Left ventricle myocardium inferior (tissue), 1 donor: ENCODE data around the gene PRDX2. TPM values are rescaled to one million over a fixed set of nuclear protein-coding genes. Genes with fewer than 3 reads are reported as not detected.

Source experiments
- DNase-seq: peaks from one replicate; pipeline ENCODE4 v3.0.0-alpha.2; 2020
- H3K27ac ChIP-seq: fragments of 200-600 bp; replicated peaks from 2 replicates; pipeline ENCODE4 v1.8.0; 2021
- H3K27me3 ChIP-seq: fragments of 200-600 bp; 2 replicates; pipeline ENCODE4 v1.8.0; 2021; ENCODE audit warnings: low read depth
- H3K36me3 ChIP-seq: fragments of 200-600 bp; 2 replicates; pipeline ENCODE4 v1.8.0; 2021
- H3K4me1 ChIP-seq: fragments of 200-600 bp; 2 replicates; pipeline ENCODE4 v1.8.0; 2021
- H3K4me3 ChIP-seq: fragments of 200-600 bp; 2 replicates; pipeline ENCODE4 v1.8.0; 2021; ENCODE audit warnings: mild to moderate bottlenecking, moderate library complexity
- H3K9me3 ChIP-seq: fragments of 200-600 bp; replicated peaks from 2 replicates; pipeline ENCODE4 v1.8.0; 2021
- CTCF ChIP-seq: fragments of 200-600 bp; IDR thresholded peaks from 2 replicates; pipeline ENCODE4 v1.8.0; 2021; ENCODE audit warnings: antibody characterized with exemption, mild to moderate bottlenecking, borderline replicate concordance
- intact Hi-C: fragments of 100-400 bp; cut with micrococcal nuclease; formaldehyde crosslinking; loops from one replicate; pipeline ENCODE4 v1.11.0; 2022
- total RNA-seq: library from RNA; stranded (reverse); fragmentation: NEBNext Ultra II Directional; extraction: Animal tissue kit (Norgen Biotek cat#: 25700); gene quantifications from one replicate; pipeline ENCODE4 v1.2.1, GENCODE V29; 2021
- donor health status: DM: no; HTN: yes; CAD: no; lungs with severe emphysema.

The PRDX2 gene
- total RNA-seq, 1 donor from 2014 or later = 700 TPM

DNA sequence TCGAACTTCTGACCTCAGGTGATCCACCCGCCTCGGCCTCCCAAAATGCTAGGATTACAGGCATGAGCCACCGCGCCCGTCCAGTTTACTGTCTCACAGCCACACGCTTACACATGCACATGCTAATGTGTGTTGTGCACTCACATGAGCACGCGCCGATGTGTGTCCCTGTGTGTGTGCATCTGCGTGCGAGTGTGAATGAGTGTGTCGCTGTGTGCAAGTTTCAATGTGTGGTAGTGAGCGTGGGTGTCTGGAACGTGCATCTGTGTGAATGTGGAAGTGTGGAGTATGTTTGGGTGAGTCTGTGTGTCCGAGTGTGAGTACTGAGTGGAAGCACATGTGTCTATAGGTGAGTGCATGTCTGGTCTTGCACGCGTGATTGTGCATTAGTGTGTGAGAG is 40.9 kb upstream of the PRDX2 start:
- Histone ChIP-seq H3K9me3 (no peaks in the 10 kb centered on the region), H3K4me1 (peaks cover 30% of the 10 kb centered on the region), H3K4me3 (no peak overlapping the region), H3K36me3 (no peaks in the 10 kb centered on the region), H3K27ac (no peak overlapping the region), H3K27me3 (peaks cover 96% of the 10 kb centered on the region)
- intact Hi-C loops = loop anchor here (5.0 to 10.0 kb wide), 2 partner anchors 35 to 78 kb away; partner anchors contain the start of gene RNASEH2A
- no peak for DNase-seq
- TF ChIP-seq CTCF = no peak

DNA sequence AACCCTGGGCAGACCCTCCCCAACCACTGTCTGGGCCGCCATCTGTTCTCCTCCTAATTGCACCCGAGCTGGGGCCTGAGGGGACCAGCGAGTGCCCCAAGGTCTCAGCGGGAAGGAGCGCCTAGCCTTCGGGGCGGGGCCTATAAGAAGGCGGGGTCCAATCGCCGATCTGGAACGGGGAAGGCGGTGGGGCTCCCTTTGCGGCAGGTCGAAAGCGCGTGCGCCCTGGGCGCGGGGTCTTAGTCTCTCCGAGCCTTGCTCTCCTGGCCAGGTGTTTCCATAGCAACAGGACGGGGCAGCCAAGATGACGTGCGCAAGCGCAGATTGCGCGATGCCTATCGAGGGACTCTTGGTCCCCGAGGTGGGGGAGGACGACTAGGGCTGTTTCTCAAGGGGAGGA is 39.5 kb upstream of the PRDX2 start:
- DNase-seq = no peak
- Histone ChIP-seq H3K27ac (no peak overlapping the region), H3K4me1 (peaks cover 24% of the 10 kb centered on the region), H3K36me3 (no peaks in the 10 kb centered on the region), H3K9me3 (no peaks in the 10 kb centered on the region), H3K4me3 (peak overlapping the region; percentile 43), H3K27me3 (peaks cover 98% of the 10 kb centered on the region)
- TF ChIP-seq CTCF = no peak
- intact Hi-C loops = loop anchor here (5.0 to 10.0 kb wide), 2 partner anchors 34 to 76 kb away; partner anchors contain the start of gene RNASEH2A

GRCh38 chr19:12840091-12841079 is 38.8 kb upstream of the PRDX2 start:
- Histone ChIP-seq H3K27ac (no peak overlapping the region), H3K9me3 (no peaks in the 10 kb centered on the region), H3K36me3 (no peaks in the 10 kb centered on the region), H3K4me3 (peak overlapping the region; percentile 43), H3K4me1 (peaks cover 24% of the 10 kb centered on the region), H3K27me3 (peaks cover 98% of the 10 kb centered on the region)
- no peak for TF ChIP-seq CTCF
- intact Hi-C loops = loop anchor here (5.0 to 10.0 kb wide), 2 partner anchors 33 to 76 kb away; partner anchors contain the start of gene RNASEH2A
- DNase-seq = peak; percentile 25

DNA sequence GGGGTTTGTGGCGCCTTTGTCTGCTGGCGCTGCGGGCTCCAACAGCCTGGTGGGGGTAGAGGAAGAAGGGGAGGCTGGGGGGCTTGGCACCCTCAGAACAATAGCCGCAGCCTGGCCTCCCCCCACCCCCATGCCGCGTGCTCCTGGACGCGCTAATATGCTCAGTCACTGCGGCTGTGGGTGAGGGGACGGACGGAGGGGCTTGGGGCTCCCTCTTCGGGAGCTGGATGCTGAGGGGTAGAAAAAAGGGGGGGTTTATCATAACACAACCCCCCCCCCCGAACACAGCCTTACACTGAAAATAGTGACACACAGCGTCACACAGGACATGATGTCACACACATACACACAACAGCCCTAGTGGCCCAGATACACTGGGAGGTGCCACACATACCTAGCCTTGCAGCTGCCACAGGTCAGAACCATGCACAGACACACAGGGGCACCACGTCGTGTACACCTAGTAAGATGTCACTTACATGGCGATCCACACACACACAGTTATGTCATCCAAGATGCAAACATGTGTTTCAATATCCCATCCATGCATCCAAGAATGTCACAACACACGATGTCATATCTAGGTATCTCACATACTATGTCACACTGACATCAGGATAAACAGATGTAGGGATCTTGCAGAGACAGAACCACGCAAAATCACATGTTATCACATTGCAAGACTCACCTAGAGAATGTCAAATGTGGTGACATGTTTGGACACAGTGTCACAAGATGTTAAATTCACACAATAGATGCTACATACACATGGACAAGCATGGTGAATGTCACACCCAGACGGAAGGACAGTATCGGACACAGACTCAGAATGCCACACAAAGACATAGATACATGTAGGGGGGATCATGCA is 37.5 kb upstream of the PRDX2 start:
- peaks cover 26% of the 10 kb centered on the region for H3K4me1 ChIP-seq
- H3K27ac ChIP-seq = no peak overlapping the region
- no peak for TF ChIP-seq CTCF
- no peaks in the 10 kb centered on the region for H3K36me3 ChIP-seq
- no peaks in the 10 kb centered on the region for H3K9me3 ChIP-seq
- intact Hi-C loops = no loop called here
- DNase-seq = no peak
- H3K27me3 ChIP-seq = peaks cover 100% of the 10 kb centered on the region
- peak overlapping the region; percentile 54 for H3K4me3 ChIP-seq

GRCh38 chr19:12838182-12838885 is 36.7 kb upstream of the PRDX2 start, which contains the start of gene MAST1:
TSS of gene MAST1 (plus strand) at chr19:12838515. CDS start at chr19:12838573, 58 bp downstream.
- intact Hi-C loops = no loop called here
- TF ChIP-seq CTCF = peak; percentile 63
- Histone ChIP-seq H3K4me3 (peak within 1 kb of the TSS; percentile 54), H3K36me3 (no peaks in the 10 kb centered on the region), H3K9me3 (no peaks in the 10 kb centered on the region), H3K4me1 (peaks cover 33% of the 10 kb centered on the region), H3K27ac (no peak within 1 kb of the TSS), H3K27me3 (peaks cover 100% of the 10 kb centered on the region)
- no peak for DNase-seq
